ENCODE measurements around the gene CCT2. TPM values are rescaled to one million over a fixed set of nuclear protein-coding genes. Genes with fewer than 3 reads are reported as not detected.

Gene CCT2
- total and polyA plus RNA-seq, 10 of the 15 experiments (the other 5 are each of a cell fraction or from before 2014, with no cell fraction given), result 242 to 418 (median 348) TPM

- in situ Hi-C loops (cut with MboI) (loop anchor here (10.0 kb wide), 2 partner anchors 193 to 423 kb away; no protein-coding TSS in a partner anchor), intact Hi-C loops (cut with micrococcal nuclease; ENCODE audit: unreplicated experiment) (no loop called here)
- Histone ChIP-seq H3K4me1 (ENCODE audit: control insufficient read depth, insufficient read depth, low read length) (no peaks in the 10 kb centered on the region), H4K20me1 (ENCODE audit: control insufficient read depth, insufficient read depth) (no peaks in the 10 kb centered on the region), H3K4me2 (ENCODE audit: control insufficient read depth, insufficient read depth) (no peak overlapping the region), H3K27me3 (replicated peaks in 1 of 2; ENCODE audit: control insufficient read depth in 2 of 2, insufficient read depth in 2 of 2, low read length in 1 of 2) (no peaks in the 10 kb centered on the region), H3K4me3 (no peak overlapping the region), H3K27ac (ENCODE audit: control insufficient read depth, insufficient read depth) (no peak overlapping the region), H3K79me2 (ENCODE audit: control insufficient read depth, insufficient read depth, low read length) (no peaks in the 10 kb centered on the region), H3K9me3 (replicated peaks; ENCODE audit: control insufficient read depth, insufficient read depth, low read length) (no peaks in the 10 kb centered on the region), H3K9ac (ENCODE audit: control insufficient read depth, insufficient read depth, low read length) (no peak overlapping the region), H2AFZ (ENCODE audit: control insufficient read depth, low read depth, low read length) (no peak overlapping the region), H3K36me3 (ENCODE audit: control insufficient read depth in 2 of 2, insufficient read depth in 2 of 2, low read length in 1 of 2) (peaks cover 6 to 12% of the 10 kb centered on the region in 2 experiments)
- TF ChIP-seq, protein P1, sequence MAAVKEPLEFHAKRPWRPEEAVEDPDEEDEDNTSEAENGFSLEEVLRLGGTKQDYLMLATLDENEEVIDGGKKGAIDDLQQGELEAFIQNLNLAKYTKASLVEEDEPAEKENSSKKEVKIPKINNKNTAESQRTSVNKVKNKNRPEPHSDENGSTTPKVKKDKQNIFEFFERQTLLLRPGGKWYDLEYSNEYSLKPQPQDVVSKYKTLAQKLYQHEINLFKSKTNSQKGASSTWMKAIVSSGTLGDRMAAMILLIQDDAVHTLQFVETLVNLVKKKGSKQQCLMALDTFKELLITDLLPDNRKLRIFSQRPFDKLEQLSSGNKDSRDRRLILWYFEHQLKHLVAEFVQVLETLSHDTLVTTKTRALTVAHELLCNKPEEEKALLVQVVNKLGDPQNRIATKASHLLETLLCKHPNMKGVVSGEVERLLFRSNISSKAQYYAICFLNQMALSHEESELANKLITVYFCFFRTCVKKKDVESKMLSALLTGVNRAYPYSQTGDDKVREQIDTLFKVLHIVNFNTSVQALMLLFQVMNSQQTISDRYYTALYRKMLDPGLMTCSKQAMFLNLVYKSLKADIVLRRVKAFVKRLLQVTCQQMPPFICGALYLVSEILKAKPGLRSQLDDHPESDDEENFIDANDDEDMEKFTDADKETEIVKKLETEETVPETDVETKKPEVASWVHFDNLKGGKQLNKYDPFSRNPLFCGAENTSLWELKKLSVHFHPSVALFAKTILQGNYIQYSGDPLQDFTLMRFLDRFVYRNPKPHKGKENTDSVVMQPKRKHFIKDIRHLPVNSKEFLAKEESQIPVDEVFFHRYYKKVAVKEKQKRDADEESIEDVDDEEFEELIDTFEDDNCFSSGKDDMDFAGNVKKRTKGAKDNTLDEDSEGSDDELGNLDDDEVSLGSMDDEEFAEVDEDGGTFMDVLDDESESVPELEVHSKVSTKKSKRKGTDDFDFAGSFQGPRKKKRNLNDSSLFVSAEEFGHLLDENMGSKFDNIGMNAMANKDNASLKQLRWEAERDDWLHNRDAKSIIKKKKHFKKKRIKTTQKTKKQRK (IDR thresholded peaks at IDR 0.05; ENCODE audit: low read depth, low read length), result no peak
- TF ChIP-seq PML (IDR thresholded peaks at IDR 0.05; ENCODE audit: low read length) (no peak), KLF5 (IDR thresholded peaks at IDR 0.05; ENCODE audit: partially characterized antibody) (no peak), SMC3 (IDR thresholded peaks at IDR 0.05; ENCODE audit: borderline replicate concordance, low read length) (no peak), YY1 (IDR thresholded peaks at IDR 0.05; ENCODE audit: low read depth, low read length) (no peak)
- ChIA-PET CTCF (no interaction called here), POLR2A (no interaction called here), RAD21 (ENCODE audit: unreplicated experiment) (no interaction called here), SMC1A (ENCODE audit: uncharacterized antibody, unreplicated experiment) (interaction anchor here (5.1 kb wide), 1 partner anchor 7 kb away, joined by 30 read pairs; no protein-coding TSS in a partner anchor)
- WGBS (ENCODE audit: insufficient coverage, insufficient replicate concordance, low lambda C conversion rate, missing lambda C conversion rate), result 91% methylated on average over 2 of the region's 2 CpGs
- no peak for DNase-seq (ENCODE audit: low read depth, low spot score)
- peak; percentile 13; the same call in 2 of the 3 replicates for ATAC-seq
- no TSS peak for BruUV-seq (replicated peaks)
- FAIRE-seq, result no peak
Measured at GRCh38 chr12:69578283-69578682, 7.0 kb upstream of the CCT2 start.
